ENCODE measurements around the gene NCOA3.

DNA sequence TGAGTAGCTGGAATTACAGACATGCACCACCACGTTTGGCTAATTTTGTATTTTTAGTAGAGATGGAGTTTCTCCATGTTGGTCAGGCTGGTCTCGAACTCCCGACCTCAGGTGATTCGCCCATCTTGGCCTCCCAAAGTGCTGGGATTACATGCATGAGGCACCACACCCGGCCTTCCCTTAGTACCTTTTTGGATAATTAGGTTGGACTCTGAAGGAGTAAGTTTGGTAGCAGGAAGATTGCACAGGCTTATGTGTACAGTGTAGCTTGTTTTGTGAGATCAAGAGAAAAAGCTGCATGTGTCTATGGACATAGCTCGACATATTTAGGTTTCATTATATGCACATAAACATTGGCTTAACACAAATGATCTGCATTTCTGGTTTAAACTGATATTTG is 116.8 kb downstream of the NCOA3 start:
- TF ChIP-seq, protein P1, sequence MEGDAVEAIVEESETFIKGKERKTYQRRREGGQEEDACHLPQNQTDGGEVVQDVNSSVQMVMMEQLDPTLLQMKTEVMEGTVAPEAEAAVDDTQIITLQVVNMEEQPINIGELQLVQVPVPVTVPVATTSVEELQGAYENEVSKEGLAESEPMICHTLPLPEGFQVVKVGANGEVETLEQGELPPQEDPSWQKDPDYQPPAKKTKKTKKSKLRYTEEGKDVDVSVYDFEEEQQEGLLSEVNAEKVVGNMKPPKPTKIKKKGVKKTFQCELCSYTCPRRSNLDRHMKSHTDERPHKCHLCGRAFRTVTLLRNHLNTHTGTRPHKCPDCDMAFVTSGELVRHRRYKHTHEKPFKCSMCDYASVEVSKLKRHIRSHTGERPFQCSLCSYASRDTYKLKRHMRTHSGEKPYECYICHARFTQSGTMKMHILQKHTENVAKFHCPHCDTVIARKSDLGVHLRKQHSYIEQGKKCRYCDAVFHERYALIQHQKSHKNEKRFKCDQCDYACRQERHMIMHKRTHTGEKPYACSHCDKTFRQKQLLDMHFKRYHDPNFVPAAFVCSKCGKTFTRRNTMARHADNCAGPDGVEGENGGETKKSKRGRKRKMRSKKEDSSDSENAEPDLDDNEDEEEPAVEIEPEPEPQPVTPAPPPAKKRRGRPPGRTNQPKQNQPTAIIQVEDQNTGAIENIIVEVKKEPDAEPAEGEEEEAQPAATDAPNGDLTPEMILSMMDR (IDR thresholded peaks at IDR 0.05) = no peak
- no peak for TF ChIP-seq POLR2A (IDR thresholded peaks at IDR 0.05)

Measured in adrenal gland (tissue), 5 donors.